HepG2 (cell line): Measurements from ENCODE around the gene C6orf15. TPM values are rescaled to one million over a fixed set of nuclear protein-coding genes. Genes with fewer than 3 reads are reported as not detected.

Source experiments
- BRF2 ChIP-seq: sonication (generic); formaldehyde crosslinking; IDR thresholded peaks from 2 replicates; pipeline ENCODE4 v1.8.1; 2022; ENCODE audit warnings: mild to moderate bottlenecking, missing genetic modification reagents
- CBFB ChIP-seq: sonication (generic); formaldehyde crosslinking; IDR thresholded peaks from 2 replicates; pipeline ENCODE4 v1.4.0; 2020; ENCODE audit warnings: missing genetic modification reagents
- CREB1 ChIP-seq, 2 experiments: fragments of 450-650 bp in 1 of 2; IDR thresholded peaks; 2 replicates each; pipeline ENCODE4 v1.6.1; 2016 to 2017; ENCODE audit warnings: control low read depth in 1 of 2, mild to moderate bottlenecking in 1 of 2, missing compliant biosample characterization in 1 of 2, missing genetic modification characterization in 1 of 2
- CTCF ChIP-seq: sonication (generic); formaldehyde crosslinking; IDR thresholded peaks from 2 replicates; pipeline ENCODE4 v1.5.0; 2020; ENCODE audit warnings: mild to moderate bottlenecking, missing genetic modification reagents, moderate library complexity
- ELK4 ChIP-seq: sonication (generic); formaldehyde crosslinking; IDR thresholded peaks from 2 replicates; pipeline ENCODE4 v1.9.0; 2021; ENCODE audit warnings: missing genetic modification reagents, borderline replicate concordance
- KLF6 ChIP-seq: IDR thresholded peaks from 2 replicates; pipeline ENCODE4 v1.8.0; 2016; ENCODE audit warnings: missing biosample characterization, missing genetic modification reagents
- MEIS2 ChIP-seq: sonication (generic); formaldehyde crosslinking; IDR thresholded peaks from 2 replicates; pipeline ENCODE4 v1.9.0; 2021; ENCODE audit warnings: mild to moderate bottlenecking, missing genetic modification reagents
- SOX13 ChIP-seq, 3 experiments: fragments of 450-650 bp in 1 of 3; sonication (generic) in 1 of 3; formaldehyde crosslinking in 1 of 3; IDR thresholded peaks in 2 of 3; conservative IDR thresholded peaks in 1 of 3; 2 replicates each; pipeline versions ENCODE4 v1.5.0 to v1.6.1; 2016 to 2020; ENCODE audit warnings: antibody characterized with exemption in 1 of 3, mild to moderate bottlenecking in 1 of 3, missing compliant biosample characterization in 1 of 3, missing genetic modification reagents in 1 of 3, moderate library complexity in 1 of 3
- SRF ChIP-seq: IDR thresholded peaks from 2 replicates; pipeline ENCODE4 v1.6.1; 2011; ENCODE audit warnings: mild to moderate bottlenecking, low read depth, low read length, moderate library complexity
- STAG1 ChIP-seq: sonication (generic); formaldehyde crosslinking; IDR thresholded peaks from 2 replicates; pipeline ENCODE4 v1.4.0; 2020; ENCODE audit warnings: missing genetic modification reagents
- TFDP2 ChIP-seq: sonication (generic); formaldehyde crosslinking; IDR thresholded peaks from 2 replicates; pipeline ENCODE4 v1.4.0; 2020; ENCODE audit warnings: missing genetic modification reagents
- UBTF ChIP-seq: sonication (generic); formaldehyde crosslinking; IDR thresholded peaks from 2 replicates; pipeline ENCODE4 v1.4.0; 2020; ENCODE audit warnings: mild to moderate bottlenecking, missing genetic modification reagents
- USF2 ChIP-seq, 2 experiments: sonication (generic) in 1 of 2; formaldehyde crosslinking in 1 of 2; IDR thresholded peaks; 2 replicates each; pipeline versions ENCODE4 v1.5.1 to v1.6.1; 2011 to 2020; ENCODE audit warnings: borderline replicate concordance in 1 of 2, low read depth in 1 of 2, low read length in 1 of 2, mild to moderate bottlenecking in 1 of 2, missing genetic modification reagents in 1 of 2, moderate library complexity in 1 of 2
- XRCC5 ChIP-seq: fragments of 200-400 bp; formaldehyde crosslinking; optimal IDR thresholded peaks from 2 replicates; pipeline ENCODE3; 2017; ENCODE audit warnings: mild to moderate bottlenecking, low read length
- ZNF121 ChIP-seq: sonication (generic); formaldehyde crosslinking; IDR thresholded peaks from 2 replicates; pipeline ENCODE4 v1.5.0; 2020; ENCODE audit warnings: mild to moderate bottlenecking, missing genetic modification reagents
- ZNF24 ChIP-seq: fragments of 450-650 bp; IDR thresholded peaks from 2 replicates; pipeline ENCODE4 v1.6.1; 2017; ENCODE audit warnings: antibody characterized with exemption, mild to moderate bottlenecking
- ZNF580 ChIP-seq: IDR thresholded peaks from 2 replicates; pipeline ENCODE4 v1.6.1; 2016; ENCODE audit warnings: low read depth, borderline replicate concordance
- ZNF644 ChIP-seq: IDR thresholded peaks from 2 replicates; pipeline ENCODE4 v1.6.1; 2016; ENCODE audit warnings: low read depth
- polyA plus RNA-seq, 8 experiments: library from polyadenylated mRNA; depleted of rRNA in 3 of 8; stranded (reverse) in 7 of 8; unstranded in 1 of 8; fragments of >200 nt; fragmentation: Illumina TruSeq in 4 of 8; extraction: Trizol in 4 of 8; gene quantifications; 2 replicates each; pipeline versions ENCODE4 v1.2.1 to v1.2.3, GENCODE V29; 2011 to 2016; ENCODE audit warnings: low read depth in 4 of 8, missing spikeins in 1 of 8, mixed read lengths in 1 of 8; ENCODE audit not compliant: insufficient read depth in 1 of 8
- total RNA-seq, 5 experiments: library from RNA; depleted of rRNA; stranded (reverse); fragments of >200 nt; fragmentation: Illumina TruSeq; extraction: Trizol; gene quantifications; 2 replicates each; pipeline ENCODE4 v1.2.3, GENCODE V29; 2016; ENCODE audit warnings: low read depth in 1 of 5

Gene C6orf15
- total and polyA plus RNA-seq, 2 of the 13 experiments (the other 11 are each of a cell fraction or from before 2014, with no cell fraction given) = not detected

- no peak for TF ChIP-seq USF2 (IDR thresholded peaks at IDR 0.05; ENCODE audit: low read depth, low read length)
- TF ChIP-seq USF2 (CRISPR knock-in tag; IDR thresholded peaks at IDR 0.05; ENCODE audit: borderline replicate concordance) = no peak
- TF ChIP-seq MEIS2 = no peak
- no peak for TF ChIP-seq CREB1 (IDR thresholded peaks at IDR 0.05)
- TF ChIP-seq CREB1 (CRISPR knock-in tag; IDR thresholded peaks at IDR 0.05) = no peak
- no peak for TF ChIP-seq ELK4 (CRISPR knock-in tag)
- TF ChIP-seq KLF6 (CRISPR knock-in tag) = no peak
- TF ChIP-seq TFDP2 (CRISPR knock-in tag) = no peak
- no peak for TF ChIP-seq ZNF24
- TF ChIP-seq ZNF580 = no peak
- TF ChIP-seq CTCF (CRISPR knock-in tag) = peak; percentile 59
- TF ChIP-seq CBFB = no peak
- TF ChIP-seq UBTF (CRISPR knock-in tag) = no peak
- no peak for TF ChIP-seq BRF2 (CRISPR knock-in tag)
- TF ChIP-seq ZNF121 (CRISPR knock-in tag) = peak; percentile 11; the same call in 1 of the 2 replicates
- TF ChIP-seq SOX13 (IDR thresholded peaks at IDR 0.05) = no peak
- TF ChIP-seq SOX13 (CRISPR knock-in tag; conservative IDR thresholded peaks at IDR 0.05 in 1 of 2, IDR thresholded peaks at IDR 0.05 in 1 of 2) = no peak
- peak; percentile 38 for TF ChIP-seq XRCC5
- TF ChIP-seq STAG1 (CRISPR knock-in tag) = peak; percentile 26
- TF ChIP-seq SRF = peak; percentile 52; the same call in 1 of the 2 replicates
- no peak; the same call in 1 of the 2 replicates for TF ChIP-seq ZNF644 (CRISPR knock-in tag)
Measured at GRCh38 chr6:31083742-31084354, 28.5 kb downstream of the C6orf15 start (continued).
